Fibroblast of lung (primary cell): ENCODE data around the gene MAEL. TPM values are rescaled to one million over a fixed set of nuclear protein-coding genes. Genes with fewer than 3 reads are reported as not detected.

Source experiments
- DNase-seq, 2 donors: peaks; one replicate each; pipeline versions ENCODE4 v3.0.0 to v3.0.0-alpha.2; 2010; ENCODE audit warnings: low read depth in 2 of 2
- H2AFZ ChIP-seq: 2 replicates; pipeline ENCODE4 v1.5.1; 2012; ENCODE audit warnings: low read length, control low read depth, inconsistent platforms
- H3K27ac ChIP-seq: 2 replicates; pipeline ENCODE4 v1.5.1; 2011; ENCODE audit warnings: low read length, control low read depth; ENCODE audit not compliant: insufficient read depth
- H3K27me3 ChIP-seq: 2 replicates; pipeline ENCODE4 v1.5.1; 2011; ENCODE audit warnings: mild to moderate bottlenecking, low read length; ENCODE audit not compliant: control insufficient read depth, insufficient read depth
- H3K36me3 ChIP-seq: 2 replicates; pipeline ENCODE4 v1.5.1; 2011; ENCODE audit warnings: low read length; ENCODE audit not compliant: control insufficient read depth, insufficient read depth
- H3K4me1 ChIP-seq: 2 replicates; pipeline ENCODE4 v1.5.1; 2011; ENCODE audit warnings: low read length; ENCODE audit not compliant: control insufficient read depth, insufficient read depth; ENCODE audit errors: extremely low read depth
- H3K4me2 ChIP-seq: 2 replicates; pipeline ENCODE4 v1.5.1; 2011; ENCODE audit warnings: low read length, control low read depth; ENCODE audit not compliant: insufficient read depth; ENCODE audit errors: extremely low read depth
- H3K4me3 ChIP-seq, 4 experiments: fragments of 200-600 bp in 1 of 4; sonication (generic) in 1 of 4; replicated peaks in 1 of 4; 2 replicates each; pipeline ENCODE4 v1.5.1; 2011 to 2016; ENCODE audit warnings: low read length in 4 of 4, low read depth in 3 of 4, mild to moderate bottlenecking in 3 of 4, control low read depth in 2 of 4, inconsistent platforms in 1 of 4, mixed read lengths in 1 of 4; ENCODE audit not compliant: insufficient read depth in 1 of 4; ENCODE audit errors: control extremely low read depth in 1 of 4
- H3K79me2 ChIP-seq: 2 replicates; pipeline ENCODE4 v1.5.1; 2012; ENCODE audit warnings: mild to moderate bottlenecking, low read length, inconsistent platforms; ENCODE audit not compliant: control insufficient read depth, insufficient read depth
- H3K9ac ChIP-seq: 2 replicates; pipeline ENCODE4 v1.5.1; 2011; ENCODE audit warnings: mild to moderate bottlenecking, low read length, control low read depth; ENCODE audit not compliant: insufficient read depth
- H3K9me3 ChIP-seq: 2 replicates; pipeline ENCODE4 v1.5.1; 2012; ENCODE audit warnings: low read depth, low read length; ENCODE audit not compliant: control insufficient read depth, insufficient read depth
- H4K20me1 ChIP-seq: 2 replicates; pipeline ENCODE4 v1.5.1; 2011; ENCODE audit warnings: low read length; ENCODE audit not compliant: control insufficient read depth, insufficient read depth; ENCODE audit errors: extremely low read depth
- EZH2 ChIP-seq: IDR thresholded peaks from 2 replicates; pipeline ENCODE4 v1.5.1; 2012; ENCODE audit warnings: low read length, control low read depth, mild to moderate bottlenecking; ENCODE audit errors: missing control alignments
- polyA plus RNA-seq, 2 donors: library from polyadenylated mRNA; depleted of rRNA in 1 of 2; stranded (reverse) in 1 of 2; unstranded in 1 of 2; fragments of >200 nt; gene quantifications; 2 replicates each; pipeline ENCODE4 v1.2.1, GENCODE V29; 2011 to 2012; ENCODE audit warnings: missing spikeins in 1 of 2
- total RNA-seq: library from RNA; depleted of rRNA; stranded (reverse); fragments of >200 nt; gene quantifications from 2 replicates; pipeline ENCODE4 v1.2.1, GENCODE V29; 2014
- TF ChIP-seq, protein P1 (sequence below), 2 donors: IDR thresholded peaks in 1 of 2; conservative IDR thresholded peaks in 1 of 2; 1 replicate in 1 of 2; 2 replicates in 1 of 2; pipeline ENCODE4 v1.5.1; 2011 to 2012; ENCODE audit warnings: low read length in 2 of 2, control low read depth in 1 of 2, inconsistent platforms in 1 of 2, low read depth in 1 of 2, mild to moderate bottlenecking in 1 of 2

The MAEL gene
- total and polyA plus RNA-seq, 2 donors (not counting 1 experiment from before 2014, with no cell fraction given) = not detected

DNA sequence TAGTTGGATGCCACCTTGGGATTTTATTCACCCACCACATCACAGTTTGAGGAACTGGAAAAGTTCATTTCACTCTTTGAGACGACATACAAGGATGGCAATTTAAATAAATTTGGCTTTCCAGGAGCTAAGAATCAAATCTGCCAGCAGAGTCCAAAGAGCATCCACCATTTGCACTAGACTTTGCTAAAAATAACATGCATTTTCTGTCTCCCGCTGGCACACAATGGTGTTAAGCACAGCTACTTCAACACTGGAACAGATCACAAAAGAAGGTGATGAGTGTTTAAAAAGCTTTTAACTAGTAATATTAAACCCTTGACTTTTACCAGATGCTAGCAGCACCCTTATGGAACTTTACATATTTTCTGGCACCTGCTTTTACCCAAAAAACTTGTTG lies 44.6 kb downstream of the MAEL start:
- Histone ChIP-seq H3K9ac (no peak overlapping the region), H3K27ac (no peak overlapping the region), H3K27me3 (no peaks in the 10 kb centered on the region), H3K79me2 (no peaks in the 10 kb centered on the region), H3K9me3 (no peaks in the 10 kb centered on the region), H3K4me1 (no peaks in the 10 kb centered on the region), H4K20me1 (no peaks in the 10 kb centered on the region), H3K4me2 (no peak overlapping the region), H3K4me3 (no peak overlapping the region), H3K36me3 (no peaks in the 10 kb centered on the region), H2AFZ (no peak overlapping the region)
- no peak for TF ChIP-seq EZH2
- TF ChIP-seq, protein P1, sequence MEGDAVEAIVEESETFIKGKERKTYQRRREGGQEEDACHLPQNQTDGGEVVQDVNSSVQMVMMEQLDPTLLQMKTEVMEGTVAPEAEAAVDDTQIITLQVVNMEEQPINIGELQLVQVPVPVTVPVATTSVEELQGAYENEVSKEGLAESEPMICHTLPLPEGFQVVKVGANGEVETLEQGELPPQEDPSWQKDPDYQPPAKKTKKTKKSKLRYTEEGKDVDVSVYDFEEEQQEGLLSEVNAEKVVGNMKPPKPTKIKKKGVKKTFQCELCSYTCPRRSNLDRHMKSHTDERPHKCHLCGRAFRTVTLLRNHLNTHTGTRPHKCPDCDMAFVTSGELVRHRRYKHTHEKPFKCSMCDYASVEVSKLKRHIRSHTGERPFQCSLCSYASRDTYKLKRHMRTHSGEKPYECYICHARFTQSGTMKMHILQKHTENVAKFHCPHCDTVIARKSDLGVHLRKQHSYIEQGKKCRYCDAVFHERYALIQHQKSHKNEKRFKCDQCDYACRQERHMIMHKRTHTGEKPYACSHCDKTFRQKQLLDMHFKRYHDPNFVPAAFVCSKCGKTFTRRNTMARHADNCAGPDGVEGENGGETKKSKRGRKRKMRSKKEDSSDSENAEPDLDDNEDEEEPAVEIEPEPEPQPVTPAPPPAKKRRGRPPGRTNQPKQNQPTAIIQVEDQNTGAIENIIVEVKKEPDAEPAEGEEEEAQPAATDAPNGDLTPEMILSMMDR (conservative IDR thresholded peaks at IDR 0.05 in 1 of 2, IDR thresholded peaks at IDR 0.05 in 1 of 2; ENCODE audit: low read depth in 1 of 2, low read length in 2 of 2) = no peak
- DNase-seq = no peak

DNA sequence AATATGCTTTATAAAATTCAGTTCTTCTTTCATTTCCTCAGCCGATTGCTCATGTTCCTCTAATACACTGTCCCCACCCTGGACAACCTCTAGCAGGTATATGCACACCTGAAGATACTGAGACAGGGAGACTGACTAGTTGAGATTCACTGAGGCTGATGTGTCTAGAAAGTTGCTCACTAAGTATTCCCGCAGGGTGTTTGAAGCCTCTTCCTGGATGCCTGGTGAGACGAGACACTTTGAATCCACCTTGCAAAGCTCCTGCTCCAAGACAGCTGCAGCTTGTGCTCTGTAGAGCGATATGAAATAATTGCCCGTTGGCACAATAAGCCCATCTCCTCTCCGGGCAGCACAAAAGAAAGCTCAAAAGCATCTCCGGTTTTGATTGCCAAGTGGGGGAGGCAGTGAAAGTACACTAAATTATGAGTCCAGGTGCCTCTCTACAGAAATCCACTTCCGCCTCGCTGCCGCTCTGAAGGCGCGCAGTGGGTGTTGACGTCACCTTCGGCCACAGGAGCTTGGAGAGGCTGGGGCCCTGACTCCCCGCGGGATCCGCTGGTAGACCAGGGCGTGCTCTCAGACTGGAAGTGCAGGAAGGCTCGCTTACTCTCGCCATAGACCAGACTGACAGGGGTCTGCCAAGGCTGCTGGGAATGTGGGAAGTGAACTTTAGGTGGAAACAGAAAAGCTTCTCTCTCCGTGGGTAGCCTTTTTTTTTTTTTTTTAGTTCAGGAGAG lies 54.8 kb downstream of the MAEL start:
- no peaks in the 10 kb centered on the region for H3K4me1 ChIP-seq
- H2AFZ ChIP-seq = no peak overlapping the region
- no peaks in the 10 kb centered on the region for H3K36me3 ChIP-seq
- peak overlapping the region in 1 of 4 experiments; percentile 8 for H3K4me3 ChIP-seq
- no peaks in the 10 kb centered on the region for H3K9me3 ChIP-seq
- H3K27ac ChIP-seq = no peak overlapping the region
- no peak overlapping the region for H3K9ac ChIP-seq
- H3K27me3 ChIP-seq = no peaks in the 10 kb centered on the region
- no peaks in the 10 kb centered on the region for H3K79me2 ChIP-seq
- TF ChIP-seq, protein P1 (conservative IDR thresholded peaks at IDR 0.05 in 1 of 2, IDR thresholded peaks at IDR 0.05 in 1 of 2; ENCODE audit: low read depth in 1 of 2, low read length in 2 of 2) = no peak
- TF ChIP-seq EZH2 = no peak
- H3K4me2 ChIP-seq = no peak overlapping the region
- DNase-seq = peak; percentile 9 to 64
- no peaks in the 10 kb centered on the region for H4K20me1 ChIP-seq

DNA sequence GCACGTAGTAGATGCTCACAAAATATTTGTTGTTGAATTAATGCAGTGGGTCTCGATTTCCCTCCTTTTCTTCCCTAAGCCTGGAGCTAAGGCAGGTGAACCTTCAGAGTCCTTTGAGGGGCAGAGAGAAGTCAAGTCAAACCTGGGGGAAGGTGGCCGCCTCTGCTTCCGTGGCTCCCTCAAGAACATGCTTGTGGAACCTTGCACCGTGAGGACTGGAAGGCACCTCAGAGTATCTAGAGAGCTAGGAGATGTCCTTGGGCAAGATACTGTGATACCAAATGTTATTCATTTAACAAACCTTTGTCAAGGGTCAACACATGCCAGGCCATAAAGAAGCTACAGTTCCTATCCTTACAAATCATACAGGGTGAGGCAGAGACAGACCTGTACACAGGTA lies 62.8 kb downstream of the MAEL start:
- H3K4me2 ChIP-seq = no peak overlapping the region
- no peak overlapping the region for H3K9ac ChIP-seq
- H3K79me2 ChIP-seq = no peaks in the 10 kb centered on the region
- no peak for DNase-seq
- H4K20me1 ChIP-seq = no peaks in the 10 kb centered on the region
- no peaks in the 10 kb centered on the region for H3K27me3 ChIP-seq
- H2AFZ ChIP-seq = no peak overlapping the region
- no peak overlapping the region for H3K4me3 ChIP-seq
- TF ChIP-seq, protein P1 (conservative IDR thresholded peaks at IDR 0.05 in 1 of 2, IDR thresholded peaks at IDR 0.05 in 1 of 2; ENCODE audit: low read depth in 1 of 2, low read length in 2 of 2) = no peak
- TF ChIP-seq EZH2 = no peak
- H3K36me3 ChIP-seq = no peaks in the 10 kb centered on the region
- no peak overlapping the region for H3K27ac ChIP-seq
- no peaks in the 10 kb centered on the region for H3K9me3 ChIP-seq
- H3K4me1 ChIP-seq = no peaks in the 10 kb centered on the region
